CD4-positive, alpha-beta memory T cell (primary cell): ENCODE data around the gene TEX19. TPM values are rescaled to one million over a fixed set of nuclear protein-coding genes. Genes with fewer than 3 reads are reported as not detected.
"Not testable (repeated sequence)": the region's sequence is repeated elsewhere in the genome, so short reads cannot be mapped to it uniquely, and the experiment has no call there.

Source experiments
- CTCF ChIA-PET: fragments of 350-600 bp; sonication (Branson Sonifier 250); formaldehyde crosslinking; loops from one replicate; lab custom pipeline; 2021; ENCODE audit warnings: inconsistent platforms; ENCODE audit not compliant: partially characterized antibody; lab: Charles Lee
- POLR2A ChIA-PET: fragments of 350-600 bp; sonication (Branson Sonifier 250); formaldehyde crosslinking; loops from one replicate; lab custom pipeline; 2021; ENCODE audit not compliant: partially characterized antibody; lab: Charles Lee
- DNase-seq, 5 donors: peaks; one replicate each; pipeline versions ENCODE4 v3.0.0 to v3.0.0-alpha.2; 2020 to 2022; ENCODE audit warnings: mixed read lengths in 1 of 5
- H3K27ac ChIP-seq: one replicate; pipeline ENCODE4 v1.7.0; 2013; ENCODE audit warnings: low read depth, low read length
- H3K27me3 ChIP-seq: 2 replicates; pipeline ENCODE4 v1.7.0; 2013; ENCODE audit warnings: mild to moderate bottlenecking, low read length, moderate library complexity; ENCODE audit not compliant: insufficient read depth
- H3K36me3 ChIP-seq: 2 replicates; pipeline ENCODE4 v1.7.0; 2013; ENCODE audit warnings: mild to moderate bottlenecking, low read length, moderate library complexity; ENCODE audit not compliant: insufficient read depth
- H3K4me1 ChIP-seq: 2 replicates; pipeline ENCODE4 v1.7.0; 2013; ENCODE audit warnings: mild to moderate bottlenecking, low read length, moderate library complexity; ENCODE audit not compliant: insufficient read depth
- H3K4me3 ChIP-seq, 2 donors: one replicate each; pipeline ENCODE4 v1.7.0; 2013; ENCODE audit warnings: low read length in 2 of 2, mild to moderate bottlenecking in 1 of 2
- H3K9me3 ChIP-seq, 2 donors: one replicate each; pipeline ENCODE4 v1.7.0; 2013; ENCODE audit warnings: low read length in 2 of 2, control low read depth in 1 of 2; ENCODE audit not compliant: control insufficient read depth in 1 of 2
- H3K27ac Mint-ChIP-seq, 7 donors: one replicate each; pipeline ENCODE4 v1.8.0; 2020 to 2021; ENCODE audit warnings: mixed read lengths in 7 of 7, mild to moderate bottlenecking in 6 of 7, inconsistent platforms in 3 of 7, moderate library complexity in 3 of 7
- H3K27me3 Mint-ChIP-seq, 2 donors: one replicate each; pipeline ENCODE4 v1.8.0; 2020 to 2021; ENCODE audit warnings: mixed read lengths in 2 of 2
- H3K36me3 Mint-ChIP-seq, 2 donors: one replicate each; pipeline ENCODE4 v1.8.0; 2020 to 2021; ENCODE audit warnings: mixed read lengths in 2 of 2, inconsistent platforms in 1 of 2, mild to moderate bottlenecking in 1 of 2
- H3K4me1 Mint-ChIP-seq, 4 donors: one replicate each; pipeline ENCODE4 v1.8.0; 2020 to 2021; ENCODE audit warnings: mixed read lengths in 4 of 4, mild to moderate bottlenecking in 1 of 4
- H3K4me3 Mint-ChIP-seq, 8 donors: one replicate each; pipeline ENCODE4 v1.8.0; 2020 to 2021; ENCODE audit warnings: mixed read lengths in 8 of 8, mild to moderate bottlenecking in 7 of 8, moderate library complexity in 6 of 8, inconsistent platforms in 3 of 8
- H3K9me3 Mint-ChIP-seq, 8 donors: one replicate each; pipeline ENCODE4 v1.8.0; 2020 to 2021; ENCODE audit warnings: mixed read lengths in 8 of 8, mild to moderate bottlenecking in 5 of 8, inconsistent platforms in 3 of 8, moderate library complexity in 1 of 8
- intact Hi-C: fragments of 100-400 bp; cut with micrococcal nuclease; formaldehyde crosslinking; loops from one replicate; pipeline ENCODE4 v1.15.1; 2023
- polyA plus RNA-seq, 2 donors: library from polyadenylated mRNA; unstranded; fragments of 300-500 nt; fragmentation: Illumina TruSeq; gene quantifications; one replicate each; pipeline ENCODE4 v1.2.3, GENCODE V29; 2021
- total RNA-seq, 2 experiments: library from RNA; stranded (reverse); gene quantifications; one replicate each; pipeline ENCODE4 v1.2.3, GENCODE V29; 2021

TEX19 gene
- total and polyA plus RNA-seq, 4 experiments from 2014 or later, result not detected

GRCh38 chr17:82380860-82381702, 22.0 kb downstream of the TEX19 start:
- Histone ChIP-seq H3K27me3 (no peaks in the 10 kb centered on the region), H3K9me3 (no peaks in the 10 kb centered on the region), H3K36me3 (no peaks in the 10 kb centered on the region), H3K4me1 (no peaks in the 10 kb centered on the region), H3K27ac (no peak overlapping the region), H3K4me3 (no peak overlapping the region)
- Mint-ChIP-seq H3K9me3 (no peaks in the 10 kb centered on the region), H3K4me3 (no peak overlapping the region), H3K27ac (peak overlapping the region in 1 of 7 donors; percentile 72), H3K36me3 (no peaks in the 10 kb centered on the region), H3K27me3 (peaks cover 18 to 19% of the 10 kb centered on the region in 2 donors), H3K4me1 (peaks cover 4 to 9% (median 6%) of the 10 kb centered on the region in 4 donors)
- POLR2A ChIA-PET, result interaction anchor here (0.6 kb wide), 1 partner anchor 178 kb away, joined by 3 read pairs; no protein-coding TSS in a partner anchor
- no peak for DNase-seq
- intact Hi-C loops, result no loop called here
- CTCF ChIA-PET, result no interaction called here

GRCh38 chr17:82381703-82382009, 22.6 kb downstream of the TEX19 start:
- Mint-ChIP-seq H3K27ac (peak overlapping the region in 1 of 7 donors; percentile 15), H3K27me3 (peaks cover 17 to 18% of the 10 kb centered on the region in 2 donors)
- POLR2A ChIA-PET, DNase-seq, H3K36me3 ChIP-seq, H3K27me3 ChIP-seq, H3K9me3 ChIP-seq, H3K36me3 Mint-ChIP-seq, H3K27ac ChIP-seq, intact Hi-C loops, H3K4me3 ChIP-seq, H3K4me1 ChIP-seq, H3K4me1 Mint-ChIP-seq, H3K4me3 Mint-ChIP-seq, H3K9me3 Mint-ChIP-seq: not testable (repeated sequence)
- CTCF ChIA-PET, result interaction anchor here (0.6 kb wide), 1 partner anchor 111 kb away, joined by 3 read pairs; no protein-coding TSS in a partner anchor

GRCh38 chr17:82382220-82382932, 23.3 kb downstream of the TEX19 start:
- H3K27ac Mint-ChIP-seq, intact Hi-C loops, H3K27me3 ChIP-seq, H3K4me3 ChIP-seq, H3K4me1 ChIP-seq, H3K9me3 ChIP-seq, H3K4me3 Mint-ChIP-seq, H3K27ac ChIP-seq, H3K9me3 Mint-ChIP-seq, H3K36me3 Mint-ChIP-seq, H3K36me3 ChIP-seq, H3K4me1 Mint-ChIP-seq, POLR2A ChIA-PET, DNase-seq: not testable (repeated sequence)
- peaks cover 16 to 17% of the 10 kb centered on the region in 2 donors for H3K27me3 Mint-ChIP-seq
- CTCF ChIA-PET, result interaction anchor here (0.6 to 0.7 kb wide), 2 partner anchors 110 to 260 kb away, joined by 3 read pairs; no protein-coding TSS in a partner anchor

GRCh38 chr17:82382933-82383255, 23.8 kb downstream of the TEX19 start:
- no peak overlapping the region for H3K4me3 ChIP-seq
- no peaks in the 10 kb centered on the region for H3K27me3 ChIP-seq
- H3K36me3 Mint-ChIP-seq, result no peaks in the 10 kb centered on the region
- DNase-seq, result no peak
- H3K4me1 Mint-ChIP-seq, result peaks cover 4 to 14% (median 7%) of the 10 kb centered on the region in 4 donors
- H3K27ac ChIP-seq, result no peak overlapping the region
- H3K4me1 ChIP-seq, result no peaks in the 10 kb centered on the region
- ChIA-PET CTCF (no interaction called here), POLR2A (no interaction called here)
- H3K27ac Mint-ChIP-seq, result no peak overlapping the region
- intact Hi-C loops, result no loop called here
- no peaks in the 10 kb centered on the region for H3K36me3 ChIP-seq
- no peaks in the 10 kb centered on the region for H3K9me3 ChIP-seq
- no peak overlapping the region for H3K4me3 Mint-ChIP-seq
- peaks cover 17 to 19% of the 10 kb centered on the region in 2 donors for H3K27me3 Mint-ChIP-seq
- no peaks in the 10 kb centered on the region for H3K9me3 Mint-ChIP-seq

- H3K4me1 ChIP-seq, result no peaks in the 10 kb centered on the region
- POLR2A ChIA-PET, result no interaction called here
- H3K36me3 Mint-ChIP-seq, result no peaks in the 10 kb centered on the region
- H3K27ac ChIP-seq, result no peak overlapping the region
- peaks cover 4 to 14% (median 7%) of the 10 kb centered on the region in 4 donors for H3K4me1 Mint-ChIP-seq
- no peak overlapping the region for H3K4me3 Mint-ChIP-seq
- no peaks in the 10 kb centered on the region for H3K9me3 ChIP-seq
- no peaks in the 10 kb centered on the region for H3K36me3 ChIP-seq
- H3K27me3 Mint-ChIP-seq, result peaks cover 17 to 19% of the 10 kb centered on the region in 2 donors
- CTCF ChIA-PET, result no interaction called here
- no peak overlapping the region for H3K27ac Mint-ChIP-seq
- DNase-seq, result no peak
- H3K27me3 ChIP-seq, result no peaks in the 10 kb centered on the region
- no peak overlapping the region for H3K4me3 ChIP-seq
- intact Hi-C loops, result no loop called here
- H3K9me3 Mint-ChIP-seq, result no peaks in the 10 kb centered on the region
Measured at GRCh38 chr17:82383411-82383810, 24.4 kb downstream of the TEX19 start.

- no peaks in the 10 kb centered on the region for H3K36me3 Mint-ChIP-seq
- Histone ChIP-seq H3K27me3 (no peaks in the 10 kb centered on the region), H3K4me3 (no peak overlapping the region), H3K9me3 (no peaks in the 10 kb centered on the region), H3K36me3 (no peaks in the 10 kb centered on the region), H3K4me1 (no peaks in the 10 kb centered on the region), H3K27ac (no peak overlapping the region)
- H3K4me1 Mint-ChIP-seq, result peaks cover 4 to 14% (median 7%) of the 10 kb centered on the region in 4 donors
- no peak overlapping the region for H3K4me3 Mint-ChIP-seq
- POLR2A ChIA-PET, result no interaction called here
- peaks cover 14 to 19% of the 10 kb centered on the region in 2 donors for H3K27me3 Mint-ChIP-seq
- no peak for DNase-seq
- CTCF ChIA-PET, result no interaction called here
- intact Hi-C loops, result no loop called here
- no peaks in the 10 kb centered on the region for H3K9me3 Mint-ChIP-seq
- H3K27ac Mint-ChIP-seq, result no peak overlapping the region
Measured at GRCh38 chr17:82384051-82384729, 25.1 kb downstream of the TEX19 start.
